LNCaP clone FGC (cell line): ENCODE data around the gene ADAM10.
A peak's percentile ranks its signal among the peaks of the same experiment; 100 is the strongest.
"Not testable (repeated sequence)": the region's sequence is repeated elsewhere in the genome, so short reads cannot be mapped to it uniquely, and the experiment has no call there.

Source experiments
- DNase-seq: peaks from one replicate; pipeline ENCODE4 v3.0.0-alpha.2; 2011; ENCODE audit warnings: low read depth
- H3K4me3 ChIP-seq: 2 replicates; pipeline ENCODE4 v1.5.1; 2011; ENCODE audit warnings: mild to moderate bottlenecking, low read depth, low read length, control low read depth
- TF ChIP-seq, protein P1 (sequence below): IDR thresholded peaks from 2 replicates; pipeline ENCODE4 v1.5.1; 2012; ENCODE audit warnings: mild to moderate bottlenecking; ENCODE audit not compliant: control insufficient read depth, insufficient read depth; ENCODE audit errors: extremely low read depth

Gene ADAM10

DNA sequence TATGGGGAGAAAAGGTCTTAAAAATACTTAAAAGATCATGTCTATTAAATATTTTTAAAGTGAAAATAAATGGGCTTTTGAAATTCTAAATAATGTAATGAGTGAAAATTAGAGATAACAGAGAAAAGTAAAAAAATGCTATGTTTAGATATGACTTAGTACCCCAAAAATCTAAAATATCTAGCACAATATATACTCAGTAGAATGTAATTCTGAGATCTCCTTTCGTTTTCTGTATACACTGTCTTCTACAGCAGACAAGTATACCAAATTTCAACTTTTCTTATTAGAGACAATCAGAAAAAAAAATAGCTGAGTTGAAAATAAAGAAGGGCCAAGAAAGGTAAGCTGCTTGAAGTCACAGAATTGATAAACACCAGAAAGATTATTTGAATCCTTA is 140.8 kb downstream of the ADAM10 start:
- no peak overlapping the region for H3K4me3 ChIP-seq
- no peak for DNase-seq
- TF ChIP-seq, protein P1, sequence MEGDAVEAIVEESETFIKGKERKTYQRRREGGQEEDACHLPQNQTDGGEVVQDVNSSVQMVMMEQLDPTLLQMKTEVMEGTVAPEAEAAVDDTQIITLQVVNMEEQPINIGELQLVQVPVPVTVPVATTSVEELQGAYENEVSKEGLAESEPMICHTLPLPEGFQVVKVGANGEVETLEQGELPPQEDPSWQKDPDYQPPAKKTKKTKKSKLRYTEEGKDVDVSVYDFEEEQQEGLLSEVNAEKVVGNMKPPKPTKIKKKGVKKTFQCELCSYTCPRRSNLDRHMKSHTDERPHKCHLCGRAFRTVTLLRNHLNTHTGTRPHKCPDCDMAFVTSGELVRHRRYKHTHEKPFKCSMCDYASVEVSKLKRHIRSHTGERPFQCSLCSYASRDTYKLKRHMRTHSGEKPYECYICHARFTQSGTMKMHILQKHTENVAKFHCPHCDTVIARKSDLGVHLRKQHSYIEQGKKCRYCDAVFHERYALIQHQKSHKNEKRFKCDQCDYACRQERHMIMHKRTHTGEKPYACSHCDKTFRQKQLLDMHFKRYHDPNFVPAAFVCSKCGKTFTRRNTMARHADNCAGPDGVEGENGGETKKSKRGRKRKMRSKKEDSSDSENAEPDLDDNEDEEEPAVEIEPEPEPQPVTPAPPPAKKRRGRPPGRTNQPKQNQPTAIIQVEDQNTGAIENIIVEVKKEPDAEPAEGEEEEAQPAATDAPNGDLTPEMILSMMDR: no peak

DNA sequence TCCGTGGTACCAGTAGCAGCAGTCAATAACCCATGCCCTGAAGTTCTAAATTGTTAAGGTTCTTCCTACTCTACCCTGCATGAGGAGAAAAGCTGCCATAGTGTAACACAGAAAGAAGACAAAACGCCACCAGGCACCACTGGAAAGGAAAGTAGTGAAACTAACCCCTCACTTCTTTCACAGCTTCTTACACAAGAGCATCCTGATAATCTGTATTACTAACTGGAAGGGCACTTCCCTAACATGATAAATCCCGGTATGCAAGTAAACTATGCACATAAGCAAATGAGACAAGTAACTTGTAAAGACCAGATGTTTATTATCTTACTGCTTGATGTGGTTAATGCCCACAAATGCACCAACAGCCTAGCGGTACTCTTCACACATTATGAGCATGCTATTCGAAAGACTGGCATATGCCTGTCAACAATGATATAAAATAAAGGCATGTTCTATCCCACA is 141.3 kb downstream of the ADAM10 start:
- no peak overlapping the region for H3K4me3 ChIP-seq
- TF ChIP-seq, protein P1: no peak
- no peak for DNase-seq

GRCh38 chr15:58606577-58607080 is 142.9 kb downstream of the ADAM10 start:
- DNase-seq: peak; percentile 95
- TF ChIP-seq, protein P1: no peak

GRCh38 chr15:58605931-58606530 is 143.5 kb downstream of the ADAM10 start:
- DNase-seq: no peak
- TF ChIP-seq, protein P1: no peak
- H3K4me3 ChIP-seq: no peak overlapping the region

More at GRCh38 chr15:58606577-58607080, 142.9 kb downstream of the ADAM10 start:
- H3K4me3 ChIP-seq: no peak overlapping the region

GRCh38 chr15:58604455-58604923 is 145.0 kb downstream of the ADAM10 start:
- TF ChIP-seq, protein P1: no peak
- DNase-seq: peak; percentile 98
- no peak overlapping the region for H3K4me3 ChIP-seq

DNA sequence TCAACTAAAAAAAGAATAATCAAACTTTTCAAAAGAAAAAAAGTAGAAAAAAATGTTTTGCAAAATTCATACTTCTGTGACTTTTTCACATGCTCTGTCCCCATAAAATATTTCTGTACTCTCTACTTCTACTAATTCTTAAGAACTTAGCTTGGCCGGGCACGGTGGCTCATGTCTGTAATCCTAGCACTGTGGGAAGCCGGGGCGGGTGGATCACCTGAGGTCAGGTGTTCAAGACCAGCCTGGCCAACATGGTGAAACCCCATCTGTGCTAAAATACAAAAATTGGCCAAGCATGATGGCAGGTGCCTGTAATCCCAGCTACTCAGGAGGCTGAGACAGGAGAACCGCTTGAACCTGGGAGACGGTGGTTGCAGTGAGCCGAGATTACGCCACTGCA is 145.6 kb downstream of the ADAM10 start:
- 0 out of 2 replicates have a peak overlapping the region, but pooled peaks have one; percentile 18 for H3K4me3 ChIP-seq
- not testable (repeated sequence) for DNase-seq

GRCh38 chr15:58602823-58603222 is 146.7 kb downstream of the ADAM10 start:
- no peak for DNase-seq
- TF ChIP-seq, protein P1: no peak
- H3K4me3 ChIP-seq: no peak overlapping the region
